ENCODE measurements around the gene ATP5PF.
A peak's percentile ranks its signal among the peaks of the same experiment; 100 is the strongest.
"Not testable (repeated sequence)": the region's sequence is repeated elsewhere in the genome, so short reads cannot be mapped to it uniquely, and the experiment has no call there.

ATP5PF gene, protein sequence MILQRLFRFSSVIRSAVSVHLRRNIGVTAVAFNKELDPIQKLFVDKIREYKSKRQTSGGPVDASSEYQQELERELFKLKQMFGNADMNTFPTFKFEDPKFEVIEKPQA

DNA sequence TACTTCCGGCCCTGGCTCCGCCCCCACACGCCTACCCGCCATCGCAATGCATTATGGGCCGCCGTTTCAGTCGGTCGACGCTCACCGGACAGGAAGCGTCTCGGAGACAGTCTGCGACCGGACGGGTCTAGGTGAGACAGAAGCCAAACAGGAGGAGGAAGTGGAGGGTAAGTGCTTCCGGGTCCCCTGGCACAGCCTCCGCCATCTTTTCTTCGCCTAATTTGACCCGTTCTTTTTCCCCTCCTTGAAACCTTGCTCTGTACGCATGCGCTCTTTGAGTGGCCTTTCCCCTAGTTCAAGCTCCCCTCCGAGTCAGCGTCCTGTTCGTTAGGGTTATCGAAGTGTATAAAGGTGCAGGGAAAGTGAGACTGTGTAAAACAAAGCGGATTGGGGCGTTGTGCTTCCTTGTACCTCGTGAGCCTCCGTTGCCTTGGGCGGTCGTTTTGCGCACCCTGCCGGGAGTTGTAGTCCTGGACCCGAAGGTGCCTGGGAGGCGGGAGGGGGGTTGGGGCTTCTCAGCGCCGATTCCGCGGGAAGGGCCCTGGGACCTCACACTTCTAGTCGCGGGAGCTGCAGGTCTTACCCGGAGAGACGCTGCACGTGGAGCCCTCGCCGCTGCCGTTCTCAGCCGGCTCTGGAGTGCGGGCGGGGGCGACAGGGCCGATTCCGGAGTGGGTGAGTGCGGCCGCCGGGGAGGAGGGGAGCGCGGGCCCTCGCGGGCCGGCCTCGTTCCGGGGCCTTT, at the start of gene ATP5PF, which contains the start of gene GABPA:
TSS of gene ATP5PF (minus strand) at position 1 of the 742 bp plus-strand sequence. CDS start 5,110 bp downstream, outside the sequence.
TSS of gene GABPA (plus strand) at position 69 of the 742 bp plus-strand sequence. CDS start 6,627 bp downstream, outside the sequence.
- peak; percentile 96 for ATAC-seq

DNA sequence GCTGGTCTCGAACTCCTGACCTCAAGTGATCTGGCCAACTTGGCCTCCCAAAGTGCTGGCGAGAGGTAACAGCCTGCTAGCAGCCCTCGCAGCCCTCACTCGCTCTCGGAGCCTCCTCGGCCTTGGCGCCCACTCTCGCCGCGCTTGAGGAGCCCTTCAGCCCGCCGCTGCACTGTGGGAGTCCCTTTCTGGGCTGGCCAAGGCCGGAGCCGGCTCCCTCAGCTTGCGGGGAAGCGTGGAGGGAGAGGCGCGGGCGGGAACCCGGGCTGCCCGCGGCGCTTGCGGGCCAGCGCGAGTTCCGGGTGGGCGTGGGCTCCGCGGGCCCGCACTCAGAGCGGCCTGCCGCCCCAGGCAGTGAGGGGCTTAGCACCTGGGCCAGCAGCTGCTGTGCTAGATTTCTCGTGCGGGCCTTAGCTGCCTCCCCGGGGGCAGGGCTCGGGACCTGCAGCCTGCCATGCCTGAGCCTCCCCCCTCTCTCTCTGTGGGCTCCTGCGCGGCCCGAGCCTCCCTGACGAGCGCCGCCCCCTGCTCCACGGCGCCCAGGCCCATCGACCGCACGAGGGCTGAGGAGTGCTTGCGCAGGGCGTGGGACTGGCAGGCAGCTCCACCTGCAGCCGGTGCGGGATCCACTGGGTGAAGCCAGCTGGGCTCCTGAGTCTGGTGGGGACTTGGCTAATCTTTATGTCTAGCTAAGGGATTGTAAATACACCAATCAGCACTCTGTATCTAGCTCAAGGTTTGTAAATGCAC, 43.6 kb upstream of the ATP5PF start:
- ATAC-seq = not testable (repeated sequence)

DNA sequence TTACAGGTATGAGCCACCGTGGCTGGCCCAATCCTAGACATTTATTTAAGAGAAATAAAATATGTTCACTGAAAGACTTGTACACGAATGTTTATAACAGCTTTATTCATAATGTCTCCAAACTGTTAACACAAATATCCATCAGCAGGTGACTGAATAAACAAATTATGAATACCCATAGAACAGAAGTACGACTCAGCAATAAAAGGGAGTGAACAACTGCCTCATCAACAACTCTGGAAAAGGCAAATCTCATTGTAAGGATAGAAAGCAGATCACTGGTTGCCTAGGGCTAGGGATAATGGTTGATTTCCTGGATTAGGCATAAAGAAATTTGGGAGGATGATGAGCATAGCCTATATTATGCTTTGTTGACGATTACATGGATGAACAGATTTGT, 41.7 kb upstream of the ATP5PF start:
- ATAC-seq = no peak

DNA sequence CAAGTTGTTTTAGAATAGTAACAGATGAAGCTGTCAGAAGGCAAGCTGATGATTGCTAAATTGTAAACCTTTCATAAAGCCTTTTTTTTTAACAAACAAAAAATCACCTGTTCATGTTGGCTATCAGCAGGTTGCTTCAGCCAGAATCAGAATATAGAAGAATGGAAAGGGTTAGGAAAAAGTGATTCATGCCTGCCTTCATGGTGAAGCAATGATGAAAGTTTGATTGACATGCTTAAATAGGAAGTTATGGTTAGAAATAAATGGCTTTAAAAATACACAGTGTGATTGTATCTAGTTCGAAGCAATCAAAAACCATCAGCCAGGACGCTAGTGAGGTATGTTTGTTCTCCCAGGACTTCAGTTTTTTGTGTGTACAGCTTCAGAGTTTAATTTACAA, 38.0 kb upstream of the ATP5PF start:
- ATAC-seq = no peak

DNA sequence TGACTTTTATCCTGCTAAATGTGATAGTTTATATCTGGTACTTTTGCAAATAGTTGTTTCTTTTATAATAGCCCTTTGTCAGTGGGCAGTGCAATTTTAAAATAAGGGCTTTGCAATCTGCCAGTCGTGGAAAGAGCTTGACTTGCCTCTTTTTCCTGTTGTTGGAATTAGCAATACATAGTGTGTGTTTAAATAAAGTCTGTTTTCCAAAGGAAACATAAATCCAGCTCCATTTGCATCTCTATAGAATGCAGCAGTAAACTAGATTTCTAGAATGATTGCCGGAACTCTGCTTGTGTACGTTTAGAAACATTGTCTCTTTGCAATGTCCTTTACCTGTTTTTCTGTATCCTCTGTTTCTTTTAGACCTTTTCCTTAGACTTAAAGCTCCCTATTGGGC, 33.2 kb upstream of the ATP5PF start:
- ATAC-seq = no peak

DNA sequence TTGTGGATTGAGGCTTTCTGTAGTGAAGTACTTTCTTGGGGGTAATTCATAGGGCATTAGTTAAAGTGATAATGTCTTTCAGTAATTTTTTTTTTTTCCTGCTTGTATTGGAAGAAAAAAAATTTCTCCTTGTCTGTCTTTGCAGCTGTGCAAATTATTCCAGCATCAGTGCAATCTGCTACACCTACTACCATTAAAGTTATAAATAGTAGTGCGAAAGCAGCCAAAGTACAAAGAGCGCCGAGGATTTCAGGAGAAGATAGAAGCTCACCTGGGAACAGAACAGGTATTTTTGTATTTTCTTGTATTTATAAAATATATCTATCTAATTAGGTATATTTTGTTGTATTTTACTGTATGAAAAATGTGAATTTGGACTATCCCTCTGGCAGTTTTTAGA, 29.4 kb upstream of the ATP5PF start:
- no peak for ATAC-seq

DNA sequence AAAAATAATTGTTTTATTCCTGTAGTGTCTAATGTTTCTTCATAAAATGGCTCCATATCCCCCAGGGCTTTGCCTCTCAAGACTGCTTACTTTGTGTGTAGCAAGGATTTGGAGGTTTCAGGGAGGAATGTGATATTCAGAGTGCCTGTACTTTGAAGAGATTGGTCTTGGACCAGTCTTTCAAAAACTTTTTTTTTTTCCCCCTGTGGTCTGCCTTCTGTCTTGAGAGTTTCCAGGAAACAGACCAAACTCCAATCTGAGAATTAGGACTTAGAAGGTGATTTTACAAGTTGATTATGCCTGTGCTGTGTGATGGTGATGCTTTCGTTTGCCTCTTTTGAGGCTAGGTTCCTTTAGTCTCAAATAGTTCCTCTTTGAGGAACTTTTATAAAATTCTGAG, 26.0 kb upstream of the ATP5PF start:
- ATAC-seq = no peak

DNA sequence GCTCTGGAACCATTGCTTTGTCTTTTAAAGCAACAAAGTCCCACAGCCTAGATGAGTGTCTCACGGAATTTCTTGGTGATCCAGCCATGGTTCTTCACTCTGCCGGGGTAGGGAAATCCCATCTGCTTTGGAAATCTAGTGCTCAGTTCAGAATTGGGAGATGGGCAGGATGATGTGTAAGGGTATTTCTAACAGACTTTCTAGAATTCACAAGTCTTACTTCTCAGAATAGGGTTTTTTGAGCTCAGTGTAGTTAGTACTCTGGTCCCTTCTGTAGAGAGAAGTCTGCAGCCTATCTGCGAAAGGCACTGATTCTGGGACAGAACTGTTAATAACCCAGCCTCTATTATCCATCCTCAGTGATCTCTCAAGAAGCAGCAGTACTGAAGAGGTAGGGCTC, 25.4 kb upstream of the ATP5PF start:
- ATAC-seq = no peak

DNA sequence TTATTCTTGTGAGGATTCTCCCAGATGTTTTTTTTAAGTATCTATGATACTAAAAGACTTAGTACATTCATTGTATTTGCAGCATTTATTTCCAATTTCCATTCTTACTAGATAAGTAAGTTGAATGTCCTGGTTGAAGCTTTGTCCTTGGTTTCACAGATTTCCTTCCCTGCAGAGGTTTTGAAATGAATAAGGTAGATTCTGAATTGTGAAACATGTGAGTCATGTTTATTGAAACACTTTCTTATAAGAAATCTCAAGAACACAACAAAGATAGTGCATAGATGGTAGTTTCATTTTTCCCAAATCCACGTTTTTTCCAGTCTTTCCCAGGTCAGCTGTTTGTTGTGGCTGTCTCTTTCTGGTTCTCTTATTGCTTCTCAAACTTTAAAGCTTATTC, 24.9 kb upstream of the ATP5PF start:
- no peak for ATAC-seq

DNA sequence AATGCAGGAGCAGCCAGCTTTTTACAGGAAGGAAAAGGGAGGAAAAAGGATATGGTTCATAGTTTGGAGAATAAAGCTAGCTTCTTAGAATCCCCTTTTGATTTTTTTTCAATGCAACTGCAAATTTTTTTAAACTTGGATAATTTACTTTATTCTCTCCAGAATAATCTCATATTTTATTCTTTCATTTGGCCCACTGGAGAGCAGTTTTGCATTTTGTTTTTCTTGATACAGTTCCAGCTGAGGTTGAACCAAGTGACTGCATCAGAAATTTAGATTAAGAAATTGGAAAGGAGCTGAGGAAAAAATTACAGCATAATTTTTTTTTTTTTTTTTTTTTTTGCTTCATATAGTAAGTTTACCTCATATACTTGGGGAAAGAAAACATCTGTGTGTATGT, 22.8 kb upstream of the ATP5PF start:
- ATAC-seq = no peak

DNA sequence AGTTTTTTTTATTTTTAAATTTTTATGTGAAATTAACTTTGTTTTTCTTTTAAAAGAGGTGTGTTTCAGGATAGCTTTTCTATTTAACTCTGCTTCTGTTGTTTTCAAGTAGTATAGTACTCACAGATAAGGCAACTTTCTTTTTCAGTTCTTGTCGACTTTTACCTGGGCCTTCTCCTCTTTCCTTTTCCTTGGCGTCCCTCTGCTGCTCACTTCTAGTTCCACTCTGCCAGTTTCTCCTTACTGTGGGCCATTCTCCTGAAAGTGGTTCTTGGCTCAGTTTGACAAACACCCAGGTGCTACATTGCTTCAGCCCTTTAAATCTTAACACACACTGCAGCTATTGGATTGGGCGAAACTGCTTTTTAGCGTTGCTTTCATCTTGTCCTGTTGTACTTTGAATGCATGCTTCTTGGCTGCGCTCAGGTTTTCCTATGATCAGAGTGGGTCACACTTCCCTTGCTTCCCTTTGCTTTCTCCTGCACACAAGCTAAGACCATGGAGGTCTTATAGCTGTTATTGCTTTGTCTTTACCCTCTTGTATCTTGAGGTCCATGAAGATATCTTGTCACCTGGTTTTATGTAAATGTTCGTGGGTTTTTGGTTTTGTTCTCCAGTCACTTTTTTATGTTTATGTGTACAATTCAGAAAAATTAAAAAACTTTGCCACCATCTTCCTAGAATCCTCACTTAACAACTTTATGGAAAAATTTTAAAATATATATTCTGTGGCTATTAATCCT, 21.7 kb upstream of the ATP5PF start:
- ATAC-seq = no peak

DNA sequence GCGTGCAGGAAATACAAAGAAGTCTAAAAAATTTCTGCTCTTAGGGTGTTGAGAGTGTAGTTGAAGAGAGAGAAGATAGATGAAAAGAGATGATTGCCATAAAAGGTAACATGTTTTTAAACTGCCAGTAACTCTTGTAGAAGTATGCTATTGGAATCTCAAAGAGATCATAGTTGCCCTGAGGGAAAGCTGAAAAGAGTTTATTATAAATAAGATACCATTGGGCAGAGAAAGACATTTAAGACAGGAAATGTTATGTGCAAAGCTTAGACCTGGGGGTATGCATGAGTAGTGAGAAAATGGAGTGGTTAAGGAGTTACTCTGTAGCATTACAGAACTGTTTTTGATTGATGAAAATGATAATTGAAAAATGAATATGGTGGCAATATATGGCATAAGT, 17.7 kb upstream of the ATP5PF start:
- no peak for ATAC-seq

DNA sequence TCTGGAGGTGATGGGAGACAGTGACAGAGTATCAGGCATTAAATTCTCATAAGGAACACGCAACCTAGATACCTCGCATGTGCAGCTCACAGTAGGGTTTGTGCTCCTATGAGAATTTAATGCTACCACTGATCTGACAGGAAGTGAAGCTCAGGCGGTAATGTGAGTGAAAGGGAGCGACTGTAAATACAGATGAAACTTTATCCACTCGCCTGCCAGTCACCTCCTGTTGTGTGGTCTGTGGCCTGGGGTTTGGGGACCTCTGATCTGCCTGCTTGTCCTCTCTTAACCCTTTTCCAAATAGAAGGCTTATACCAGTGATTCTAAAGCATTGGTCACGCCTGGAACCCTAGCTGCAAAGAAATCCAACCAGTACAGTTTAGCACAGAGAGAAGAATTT, 15.4 kb upstream of the ATP5PF start:
- no peak for ATAC-seq

DNA sequence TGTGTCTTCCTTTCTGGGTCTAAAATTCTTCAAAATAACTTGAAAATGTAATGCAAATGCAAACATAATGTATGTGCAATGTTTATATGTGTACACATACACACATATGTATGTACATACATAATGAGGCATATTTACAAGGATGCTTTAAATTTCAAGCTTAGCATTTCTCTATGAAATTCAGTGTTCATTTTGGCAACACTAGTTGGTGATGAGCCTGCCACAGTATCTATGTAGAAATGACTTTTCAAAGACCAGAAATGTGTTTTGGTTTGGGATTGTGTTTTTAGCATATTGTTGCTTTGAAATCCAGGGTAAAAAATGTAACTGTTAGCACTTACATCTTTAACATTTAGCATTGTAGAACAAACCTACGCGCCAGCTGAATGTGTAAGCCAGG, 10.2 kb upstream of the ATP5PF start:
- no peak for ATAC-seq

DNA sequence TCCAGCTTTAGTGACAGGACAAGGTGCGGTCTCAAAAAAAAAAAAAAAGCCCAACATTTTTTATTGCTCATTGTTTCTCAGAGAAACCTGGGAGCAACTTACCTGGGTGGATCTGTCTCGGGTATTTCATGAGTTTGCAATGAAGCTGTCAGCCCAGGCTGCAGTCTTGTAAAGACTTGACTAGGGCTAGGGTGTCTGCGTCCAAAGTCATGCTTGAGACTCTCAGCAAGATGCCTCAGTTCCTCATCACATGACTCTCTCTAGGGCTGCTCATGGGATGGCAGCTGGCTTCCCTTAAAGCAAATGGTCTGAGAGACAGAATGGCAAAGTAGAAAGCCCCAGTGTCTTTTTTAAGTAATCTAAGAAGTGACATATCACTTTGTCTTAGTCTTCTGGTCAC, 8.2 kb upstream of the ATP5PF start:
- no peak for ATAC-seq

DNA sequence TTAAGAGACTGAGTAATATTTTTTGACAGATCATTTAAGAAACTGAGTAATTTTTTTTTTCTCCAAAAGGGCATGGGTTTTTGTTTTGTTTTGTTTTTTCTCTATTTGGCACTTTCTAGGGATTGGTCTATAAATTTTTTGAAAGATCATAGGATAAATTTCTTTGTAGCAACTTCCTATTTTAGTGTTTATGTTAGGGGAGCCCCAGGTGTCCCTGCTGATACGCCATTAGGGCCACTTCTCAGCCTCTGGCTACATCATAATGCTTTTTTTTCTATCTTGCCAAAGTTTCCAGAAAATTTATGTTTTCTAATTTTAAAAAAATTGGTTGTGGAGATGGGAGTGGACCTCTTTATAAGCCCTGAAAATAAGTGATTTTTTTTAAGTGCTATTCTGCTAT, 2.7 kb upstream of the ATP5PF start:
- ATAC-seq = no peak

DNA sequence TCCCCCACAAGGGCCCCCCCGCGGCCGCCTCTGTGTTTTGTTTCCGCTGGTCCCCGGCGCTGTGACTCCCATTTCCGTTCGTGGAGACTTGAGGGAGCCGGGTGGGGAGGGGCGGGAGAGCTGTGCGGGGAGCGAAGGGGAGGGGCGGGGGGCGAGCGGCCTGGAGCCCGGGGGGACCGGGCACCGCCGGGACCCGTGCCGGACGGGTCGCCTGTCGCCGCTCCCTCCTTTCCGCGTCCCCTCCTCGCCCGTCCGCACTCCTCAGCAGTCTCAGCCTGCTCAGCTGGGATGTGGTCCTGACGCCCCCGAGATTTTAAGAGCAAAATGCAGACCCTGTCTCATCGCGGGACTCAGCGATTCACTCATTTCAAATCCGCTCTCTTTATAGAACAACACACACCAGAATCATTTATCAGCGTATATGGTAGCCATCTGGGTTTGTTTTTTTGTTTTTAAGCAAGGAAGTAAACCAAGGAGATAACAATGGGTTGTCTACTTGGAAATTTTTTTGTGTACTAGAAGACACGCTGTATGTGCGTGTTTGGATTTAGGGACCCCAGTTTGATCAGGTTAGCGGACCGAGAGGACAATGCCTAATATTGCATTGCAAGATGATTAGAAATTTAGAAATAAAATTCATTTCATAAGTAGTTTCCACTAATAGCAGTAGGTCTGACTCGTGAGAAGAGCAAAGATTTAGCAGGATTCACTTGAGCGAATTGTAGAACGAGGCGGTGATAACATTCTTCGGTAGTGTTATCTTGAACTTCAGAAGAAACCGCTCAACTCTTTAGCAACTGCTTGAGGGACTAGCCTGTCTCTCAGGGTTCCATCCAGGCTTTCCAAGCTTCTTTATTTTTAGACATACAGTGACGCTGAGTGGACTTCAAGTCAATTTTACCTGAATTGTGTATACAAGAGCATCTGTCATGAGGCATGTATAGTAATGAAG, 1.2 kb upstream of the ATP5PF start:
- ATAC-seq = peak; percentile 26 to 42

DNA sequence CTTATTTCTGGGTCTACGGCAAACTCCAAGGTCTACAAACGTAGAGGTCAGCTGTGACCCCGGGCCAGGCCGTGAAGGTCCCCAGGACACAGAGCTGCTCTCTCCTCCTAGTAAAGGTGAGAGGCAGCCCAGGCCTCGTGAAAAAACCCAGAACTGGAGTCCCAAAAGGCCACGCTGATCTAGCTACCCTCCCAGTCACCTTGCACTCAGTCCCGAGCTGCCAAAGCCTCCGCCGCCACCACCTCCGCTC, 125 bp downstream of the ATP5PF start:
- no peak for ATAC-seq

DNA sequence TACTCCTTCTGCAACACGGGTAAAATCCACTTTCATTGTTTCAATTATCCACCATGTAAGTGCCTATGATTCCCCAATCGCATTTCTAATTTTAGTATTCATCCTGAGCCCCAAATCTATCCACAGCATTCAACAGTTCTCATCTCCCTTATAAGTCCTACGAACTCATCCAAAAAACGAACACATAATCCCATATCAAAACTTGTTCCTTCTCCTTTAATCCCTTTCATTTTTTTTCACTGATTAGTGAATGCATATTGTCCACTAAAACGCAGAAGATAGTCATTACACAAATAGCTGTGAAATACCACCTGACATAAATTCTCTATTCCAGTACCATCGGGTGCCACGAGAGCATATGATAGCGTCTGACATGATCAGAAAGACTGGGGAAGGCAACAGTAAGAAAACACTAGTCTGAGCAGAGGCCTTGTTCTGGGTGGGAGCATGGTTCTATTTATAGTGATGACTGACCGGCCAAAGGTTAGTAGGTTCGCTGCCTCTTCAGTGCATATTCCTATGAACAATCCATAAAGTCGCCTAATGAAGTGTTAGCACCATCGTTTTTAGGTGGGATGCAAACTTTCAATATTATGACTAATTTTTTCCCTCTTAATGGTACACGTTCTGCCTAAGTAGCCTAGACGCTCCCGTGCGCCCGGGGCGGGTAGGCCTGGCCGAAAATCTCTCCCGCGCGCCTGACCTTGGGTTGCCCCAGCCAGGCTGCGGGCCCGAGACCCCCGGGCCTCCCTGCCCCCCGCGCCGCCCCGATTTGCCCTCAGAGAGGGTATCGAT, 648 bp downstream of the ATP5PF start:
- ATAC-seq = peak in 1 of 2 donors; percentile 3

DNA sequence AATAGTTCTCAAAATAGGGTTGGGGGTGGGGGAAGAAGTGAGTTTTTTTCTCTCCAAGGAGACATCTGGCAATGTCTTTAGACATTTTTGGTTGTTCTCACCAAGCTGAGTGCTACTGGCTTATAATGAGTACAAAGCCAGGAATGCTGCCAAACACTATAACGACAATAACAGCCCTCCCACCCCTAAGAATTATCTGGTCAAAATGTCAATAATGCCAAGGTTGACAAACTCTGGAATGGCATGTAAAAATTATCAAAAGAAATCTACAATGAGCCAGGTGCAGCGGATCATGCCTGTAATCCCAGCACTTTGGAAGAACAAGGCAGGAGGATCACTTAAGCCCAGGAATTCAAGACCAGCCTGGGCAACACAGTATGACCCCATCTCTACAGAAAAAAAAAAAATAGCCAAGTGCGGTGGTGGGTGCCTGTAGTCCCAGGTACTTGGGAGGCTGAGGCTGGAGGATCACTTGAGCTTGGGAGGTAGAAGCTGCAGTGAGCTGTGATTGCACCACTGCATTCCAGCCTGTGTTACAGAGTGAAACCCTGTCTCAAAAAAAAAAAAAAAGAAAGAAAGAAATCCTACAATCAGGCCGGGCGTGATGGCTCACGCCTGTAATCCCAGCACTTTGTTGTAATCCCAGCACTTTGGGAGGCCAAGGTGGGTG, 2.5 kb downstream of the ATP5PF start:
- ATAC-seq = no peak

DNA sequence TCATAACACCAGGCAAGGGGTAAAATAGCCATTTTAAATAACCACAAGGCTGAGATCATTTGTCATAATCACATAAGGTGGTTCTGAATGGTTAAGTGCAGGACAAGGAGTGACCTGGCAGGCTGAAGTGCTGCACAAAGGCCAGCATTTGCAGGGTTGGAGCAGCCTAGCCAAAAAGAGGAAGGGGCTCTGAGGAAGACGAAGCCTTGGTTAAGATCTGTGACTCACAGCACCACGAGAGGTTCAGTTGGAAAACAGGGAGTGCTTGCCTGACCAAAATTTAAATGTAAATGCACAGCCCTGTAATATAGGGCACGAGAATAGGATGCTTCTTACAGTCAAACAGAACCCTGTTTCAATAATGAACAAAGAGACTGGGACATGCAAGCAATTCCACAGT, 12.1 kb downstream of the ATP5PF start:
- no peak for ATAC-seq

All from activated CD4-positive, CD25-positive, alpha-beta regulatory T cell treated with anti-CD3 and anti-CD28 coated beads, Interleukin-2, amount 50 U/mL, for 24 hours (primary cell).